ENCODE results near the gene MYL10.

The MYL10 gene

DNA sequence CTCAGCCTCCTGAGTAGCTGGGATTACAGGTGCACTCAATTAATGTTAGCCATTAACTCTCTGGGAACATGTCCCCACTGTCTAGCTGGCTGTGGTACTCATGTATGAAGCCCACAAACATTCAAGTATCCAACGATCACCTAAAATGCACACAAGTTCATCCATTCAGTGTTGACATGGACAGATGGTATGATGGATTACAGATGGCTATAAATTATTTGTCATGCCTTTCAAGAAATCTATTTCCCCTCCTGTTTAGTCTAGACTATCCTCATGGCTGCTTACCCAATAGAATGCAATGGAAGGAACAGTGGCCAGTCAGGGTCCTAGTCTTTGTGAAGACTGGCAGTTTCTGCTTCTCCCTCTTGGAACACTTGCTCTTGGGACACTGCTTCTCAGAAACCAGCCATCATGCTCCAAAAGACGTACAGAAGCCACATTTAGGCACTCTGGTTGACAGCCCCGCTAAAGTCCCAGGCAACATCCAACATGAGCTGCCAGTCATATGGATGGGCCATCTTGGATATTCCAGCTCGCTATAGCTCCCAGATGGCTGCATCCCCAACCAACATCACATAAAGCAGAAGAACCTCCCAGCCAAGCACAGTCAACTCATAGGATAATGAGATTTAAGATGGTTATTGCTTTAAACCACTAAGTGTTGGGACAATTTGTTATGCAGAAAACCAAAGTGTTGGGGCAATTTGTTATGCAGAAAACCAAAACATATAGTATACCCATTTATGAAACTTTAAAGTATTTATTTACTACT, 33.1 kb downstream of the MYL10 start:
- DNase-seq, result no peak

DNA sequence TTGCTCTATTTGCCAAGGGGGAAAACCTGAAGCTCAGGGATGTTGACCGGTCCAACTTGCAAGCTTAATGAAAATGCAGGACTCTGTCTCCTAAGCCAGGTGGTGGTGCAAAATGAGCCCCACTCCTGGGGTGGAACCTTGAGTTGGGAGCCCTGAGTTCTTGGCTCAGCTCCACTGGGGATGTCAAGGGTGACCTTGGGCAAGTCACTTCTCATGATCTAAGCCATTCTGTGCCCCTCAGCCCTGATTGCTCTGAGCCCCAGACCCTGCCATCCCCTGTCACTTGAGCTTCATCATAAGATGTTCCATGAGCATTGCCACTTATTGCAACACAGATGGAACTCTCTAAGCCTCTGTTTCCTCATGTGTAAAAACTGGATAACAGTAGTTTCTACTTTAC, 33.9 kb downstream of the MYL10 start:
- no peak for DNase-seq

DNA sequence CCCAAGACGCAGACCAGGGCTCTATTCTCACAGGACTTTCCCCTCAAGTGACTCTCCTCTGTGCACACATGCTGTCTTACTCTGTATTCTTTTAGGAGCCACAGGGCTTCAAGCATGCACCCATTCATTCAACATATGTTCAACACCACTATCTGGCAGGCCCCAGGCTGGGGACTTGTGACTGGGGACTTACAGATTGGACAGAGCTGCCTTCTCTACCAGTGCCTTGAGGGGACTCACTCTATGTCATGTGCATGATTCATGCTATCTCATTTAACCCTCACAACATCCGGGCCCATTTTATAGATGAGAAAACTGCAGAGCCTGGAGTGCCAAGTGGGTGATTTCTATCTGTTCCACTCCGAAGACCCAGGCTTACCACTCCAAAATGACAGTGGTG, 34.3 kb downstream of the MYL10 start:
- DNase-seq, result no peak

DNA sequence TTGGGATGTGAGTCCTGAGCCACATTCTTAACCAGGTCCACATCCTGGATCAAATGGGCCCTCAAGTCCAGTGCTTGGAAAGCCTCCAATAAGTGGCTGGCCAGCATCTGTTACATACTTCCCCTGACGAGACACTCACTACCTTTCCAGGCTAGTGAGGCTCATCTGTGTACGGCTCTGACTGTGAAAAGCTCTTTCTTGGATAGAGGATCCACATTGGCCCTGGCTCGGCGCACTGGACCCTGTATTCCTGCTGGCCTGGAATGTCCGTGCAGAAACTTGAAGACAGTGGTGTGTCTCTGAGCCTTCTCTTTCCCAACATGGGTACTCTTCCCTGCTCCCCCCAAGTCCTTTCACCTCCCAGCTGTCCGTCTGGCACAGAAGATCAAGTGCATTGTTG, 35.5 kb downstream of the MYL10 start:
- no peak for DNase-seq

DNA sequence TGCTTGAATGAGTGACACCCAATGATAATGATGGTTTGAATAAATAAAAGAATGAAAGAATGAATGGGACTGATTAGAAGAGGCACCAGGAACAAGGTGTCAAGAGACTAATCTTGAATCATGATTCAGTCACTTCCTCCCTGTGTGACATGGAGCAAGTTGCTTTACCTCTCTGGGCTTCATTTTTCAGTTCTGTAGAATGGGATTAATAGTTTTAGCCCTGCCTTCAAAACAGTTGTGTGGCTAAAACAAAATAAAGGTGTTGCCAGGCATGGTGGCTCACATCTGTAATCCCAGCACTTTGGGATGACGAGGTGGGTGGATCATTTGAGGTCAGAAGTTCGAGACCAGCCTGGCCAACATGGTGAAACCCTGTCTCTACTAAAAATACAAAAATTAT, 37.6 kb downstream of the MYL10 start:
- no peak for DNase-seq

DNA sequence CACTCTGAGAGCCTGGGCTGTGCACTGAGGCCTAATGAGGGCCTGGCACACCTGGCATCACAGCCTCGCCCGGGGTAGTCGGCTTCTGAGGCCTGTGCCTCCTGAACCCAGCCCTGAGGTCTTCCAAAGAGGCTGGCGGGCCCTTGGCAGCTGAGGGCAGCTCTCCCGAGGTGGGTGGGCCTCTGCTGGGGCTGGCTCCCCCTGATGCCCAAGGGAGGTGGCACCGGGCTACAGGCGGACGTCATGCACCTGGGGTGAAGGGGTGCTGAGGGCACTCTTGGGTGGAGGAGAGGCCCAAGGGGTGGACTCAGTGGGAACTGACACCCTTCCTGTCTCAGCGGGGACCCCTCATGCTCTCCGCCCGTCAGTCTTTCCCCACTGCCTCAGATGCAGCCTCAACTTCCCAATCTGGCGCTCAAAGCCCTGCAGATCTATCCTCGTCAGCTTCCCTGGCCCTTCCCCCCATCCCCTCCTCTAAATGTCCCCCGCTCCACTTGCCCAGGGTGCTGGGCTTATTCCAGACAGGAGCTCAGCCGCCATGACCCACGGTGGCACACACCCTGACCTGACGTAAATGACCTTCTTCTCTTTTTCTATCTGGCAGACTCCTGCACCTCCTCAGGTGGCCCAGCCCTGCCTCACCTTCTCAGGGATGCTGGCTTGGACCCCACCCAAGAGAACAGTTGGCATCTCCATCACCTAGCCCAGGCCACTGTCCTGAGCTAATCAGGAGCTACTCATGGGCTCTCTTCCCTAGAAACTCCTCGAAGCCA, 38.2 kb downstream of the MYL10 start:
- DNase-seq, result no peak

DNA sequence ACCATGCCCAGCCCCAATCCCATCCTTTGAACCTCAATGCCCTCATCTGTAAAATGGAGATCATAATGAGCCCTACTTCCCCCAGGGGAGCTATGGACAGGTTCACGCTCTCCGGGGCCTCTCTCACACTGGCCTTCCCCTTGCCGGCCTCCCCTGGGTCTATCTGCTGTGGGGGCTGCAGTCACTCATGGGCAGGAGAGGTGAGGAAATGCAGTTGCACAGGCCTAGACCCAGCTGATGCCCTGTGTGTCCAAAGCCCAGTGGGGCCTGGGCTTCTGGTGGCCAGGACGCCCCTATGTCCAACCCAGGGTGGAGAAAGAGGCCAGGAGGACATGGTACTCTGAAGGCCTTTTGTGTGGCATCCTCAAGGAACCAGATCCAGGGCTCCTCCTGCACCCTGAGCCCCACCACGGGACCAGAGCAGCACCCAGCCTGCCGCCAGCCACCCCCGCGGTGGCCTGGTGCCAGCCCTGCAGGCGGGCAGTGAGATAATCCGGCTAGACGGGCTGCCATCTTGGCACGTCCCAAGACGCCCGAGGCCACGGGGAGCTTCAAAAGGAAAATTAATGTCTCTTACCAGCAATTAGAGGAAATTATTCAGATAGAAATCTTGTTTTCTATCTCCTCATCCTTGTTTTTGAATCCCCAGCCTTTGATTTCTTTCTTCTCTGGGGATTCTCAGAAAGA, 39.0 kb downstream of the MYL10 start:
- no peak for DNase-seq

DNA sequence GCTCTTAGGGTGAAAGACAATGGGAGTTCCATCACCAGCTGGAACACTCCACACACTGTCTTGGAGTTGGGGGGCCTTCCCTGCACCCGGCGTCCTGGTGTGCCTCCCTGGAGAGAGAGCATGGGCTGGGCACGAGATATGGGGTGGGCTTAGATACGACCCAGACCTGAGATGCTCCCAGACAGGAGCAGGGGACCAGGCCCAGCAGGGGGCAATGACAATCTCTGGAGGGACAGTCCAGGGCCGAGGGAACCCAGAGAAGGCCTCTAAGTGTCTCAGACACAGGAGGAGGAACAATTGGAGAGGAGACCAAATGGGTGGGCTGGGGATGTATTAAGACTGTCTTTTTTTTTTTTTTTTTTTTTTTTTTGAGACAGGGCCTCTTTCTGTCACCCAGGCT, 40.0 kb downstream of the MYL10 start:
- no peak for DNase-seq

DNA sequence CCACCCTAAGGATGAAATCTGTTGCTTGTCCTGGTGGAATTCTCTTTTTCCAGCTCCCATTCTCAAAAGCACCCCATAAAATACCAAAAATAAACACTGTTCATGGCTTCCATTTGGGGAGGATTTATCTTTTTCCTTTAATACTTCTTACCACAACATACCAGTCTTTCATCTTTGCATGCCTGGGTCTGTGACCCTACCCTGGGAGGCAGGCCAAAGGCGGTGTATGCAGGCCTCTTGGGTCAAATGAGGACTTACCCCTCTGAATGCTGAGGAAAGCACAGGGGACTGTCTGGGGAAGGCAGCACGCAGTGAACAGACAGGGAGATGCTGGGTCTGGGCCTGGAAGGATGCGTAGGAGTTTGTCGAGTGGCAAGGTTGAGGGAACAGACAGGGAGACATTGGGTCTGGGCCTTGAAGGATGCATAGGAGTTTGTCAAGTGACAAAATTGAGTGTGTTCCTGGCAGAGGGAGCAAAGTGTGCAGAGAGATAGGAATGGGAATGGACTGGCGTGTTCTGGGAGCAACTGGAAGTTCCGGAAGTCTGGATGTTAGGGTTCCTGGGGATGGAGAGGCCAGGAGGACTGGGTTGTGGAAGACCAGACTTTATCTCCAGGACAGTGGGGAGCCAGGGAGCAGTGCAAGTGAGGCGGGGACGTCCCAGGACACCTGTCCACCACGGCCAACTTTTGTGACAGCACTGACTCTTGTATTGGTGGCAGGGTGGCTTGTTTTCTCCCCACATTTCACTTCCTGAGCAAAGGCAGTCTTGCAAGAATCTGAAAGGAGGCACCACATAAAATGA, 40.8 kb downstream of the MYL10 start:
- no peak for DNase-seq

DNA sequence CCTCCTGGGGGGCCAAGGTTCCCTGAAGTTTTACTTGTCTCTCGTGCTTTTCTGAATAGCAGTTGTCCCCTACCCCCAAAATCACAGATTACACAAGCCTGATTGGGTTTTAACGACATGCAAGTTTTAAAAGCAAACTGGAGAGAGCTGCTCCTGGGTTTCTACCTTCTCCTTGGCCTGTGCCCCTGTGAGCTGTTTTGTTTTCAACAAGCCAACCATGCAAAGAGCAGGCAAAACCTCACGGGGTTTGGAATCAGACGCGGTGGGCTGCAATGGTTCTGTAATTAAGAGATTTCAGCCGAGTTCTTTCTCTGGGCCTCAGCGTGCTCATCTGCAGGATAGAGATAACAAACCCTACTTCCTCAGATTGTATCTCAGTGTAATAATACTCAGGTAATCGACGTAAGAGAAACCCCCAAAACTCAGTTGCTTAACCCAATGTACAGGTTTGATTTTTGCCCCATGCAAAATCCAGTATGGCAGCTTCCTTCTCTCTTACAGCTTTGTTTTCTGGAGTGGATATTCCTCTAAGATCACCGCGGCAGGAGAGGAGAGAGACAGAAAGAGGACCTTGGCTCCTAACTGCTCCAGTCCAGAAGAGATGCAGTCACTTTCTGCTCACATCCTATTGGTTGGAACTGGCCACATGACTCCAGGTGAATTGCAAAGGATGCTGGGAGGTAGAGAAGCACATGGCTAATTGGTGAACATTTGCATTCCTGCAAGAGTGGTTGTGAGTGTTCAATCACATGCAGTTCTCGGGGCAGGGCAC, 42.0 kb downstream of the MYL10 start:
- DNase-seq, result no peak

DNA sequence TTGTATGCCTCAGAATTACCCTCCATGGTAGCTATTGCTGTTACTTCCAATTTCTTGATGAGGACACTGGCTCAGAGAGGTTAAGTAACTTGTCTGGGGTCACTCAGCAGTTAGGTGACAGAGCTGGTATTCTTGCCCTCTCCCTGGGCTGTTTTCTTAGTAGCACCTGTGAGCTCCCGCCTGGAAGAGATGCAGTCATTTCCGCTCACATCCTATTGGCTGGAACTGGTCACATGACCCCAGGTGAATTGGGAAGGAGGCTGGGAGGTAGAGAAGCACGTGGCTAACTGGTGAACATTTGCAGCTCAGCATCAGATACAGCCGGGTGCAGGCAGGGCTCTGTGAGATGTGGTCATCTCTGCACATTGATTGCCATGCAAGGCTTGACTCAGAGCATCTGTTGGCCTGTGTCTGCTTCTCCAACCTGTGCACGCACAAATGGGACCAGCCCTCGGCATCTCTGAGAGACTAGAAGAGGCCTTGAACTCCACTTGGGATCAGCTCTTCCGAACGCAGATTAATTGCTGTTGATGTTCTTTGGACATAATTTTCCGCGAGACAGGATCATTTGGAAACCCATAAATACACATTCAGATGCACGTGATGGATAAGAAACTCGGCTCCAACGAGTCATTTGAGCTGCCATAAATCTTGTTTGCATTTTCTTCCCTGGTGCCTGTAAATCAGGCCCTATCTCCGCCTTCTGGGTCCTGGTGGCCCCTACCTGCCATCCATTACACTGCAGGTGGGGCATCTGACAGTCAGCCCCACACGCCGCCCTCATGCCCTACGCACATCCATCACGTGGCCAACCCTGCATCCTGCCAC, 42.8 kb downstream of the MYL10 start:
- no peak for DNase-seq

DNA sequence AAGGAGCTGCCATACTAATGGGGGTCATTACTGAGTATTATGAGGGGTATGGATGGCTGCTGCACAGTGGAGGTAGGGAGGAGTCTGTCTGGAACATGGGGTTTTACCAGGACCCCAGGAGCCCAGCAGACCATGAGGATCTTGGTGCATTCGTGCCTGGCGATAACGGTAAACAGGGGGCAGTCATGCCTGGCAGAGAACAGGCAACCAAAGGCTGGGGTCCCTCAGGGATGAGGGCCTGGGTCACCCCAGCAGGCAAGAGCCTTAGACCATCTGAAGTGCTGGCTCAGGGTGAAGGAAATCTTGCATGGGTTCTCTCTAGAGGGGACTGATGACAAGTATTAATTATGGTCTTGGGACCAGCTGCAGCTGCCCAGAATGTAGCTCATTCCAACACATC, 46.1 kb downstream of the MYL10 start:
- no peak for DNase-seq

DNA sequence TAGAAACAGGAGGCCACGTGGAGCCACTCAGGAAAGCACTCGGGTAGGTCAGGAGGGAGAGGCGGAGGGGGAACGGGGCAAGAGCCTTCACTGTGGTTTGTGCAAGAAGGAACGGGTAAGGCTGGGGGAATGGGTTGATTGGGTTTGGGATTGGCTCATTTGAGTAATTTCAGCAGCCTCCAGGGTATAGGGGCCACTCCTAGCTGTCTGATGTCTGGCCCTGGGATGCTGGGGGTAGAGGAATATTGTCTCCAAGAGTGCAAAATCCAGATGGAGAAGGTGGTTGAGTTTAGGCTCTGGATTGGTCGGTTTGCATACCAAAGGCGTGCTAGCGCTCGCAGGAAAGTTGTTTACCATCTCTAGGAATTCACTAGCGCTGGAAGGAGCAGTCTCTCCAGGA, 47.2 kb downstream of the MYL10 start:
- no peak for DNase-seq

DNA sequence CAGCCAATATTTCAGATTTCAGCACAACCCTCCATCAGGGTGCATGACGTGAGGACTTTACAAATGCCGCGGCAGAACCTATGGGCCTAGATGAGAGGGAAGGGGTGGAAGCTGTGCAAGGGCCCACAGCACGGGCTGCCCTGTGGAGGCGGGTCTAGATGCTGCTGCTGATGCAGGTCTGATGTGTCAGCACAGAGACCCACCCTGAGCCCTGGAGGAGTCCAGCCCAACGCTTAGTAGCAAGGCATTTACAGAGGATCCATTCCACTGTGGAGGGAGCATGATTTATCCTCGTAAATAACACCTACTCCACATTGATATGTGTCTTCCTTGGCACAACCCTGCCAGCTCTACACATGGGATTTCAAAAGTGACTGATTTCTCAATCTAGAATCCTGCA, 48.5 kb downstream of the MYL10 start:
- DNase-seq, result no peak

DNA sequence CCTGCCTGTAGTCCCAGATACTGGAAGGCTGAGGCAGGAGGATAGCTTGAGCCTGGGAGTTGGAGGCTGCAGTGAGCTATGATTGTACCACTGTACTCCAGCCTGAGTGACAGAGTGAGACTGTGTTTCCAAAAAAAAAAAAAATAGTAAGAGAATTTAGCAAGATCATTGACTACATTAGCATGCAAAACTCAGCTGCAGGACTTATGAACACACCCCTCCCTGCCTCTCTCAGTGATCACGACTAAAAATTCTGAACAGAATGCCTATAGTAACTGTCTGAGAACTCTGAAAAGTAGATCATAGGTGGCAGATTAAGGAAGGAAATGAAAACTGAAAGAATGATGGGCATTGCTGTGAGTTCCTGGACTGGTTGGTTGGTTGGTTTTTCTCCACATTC, 50.5 kb downstream of the MYL10 start:
- no peak for DNase-seq

DNA sequence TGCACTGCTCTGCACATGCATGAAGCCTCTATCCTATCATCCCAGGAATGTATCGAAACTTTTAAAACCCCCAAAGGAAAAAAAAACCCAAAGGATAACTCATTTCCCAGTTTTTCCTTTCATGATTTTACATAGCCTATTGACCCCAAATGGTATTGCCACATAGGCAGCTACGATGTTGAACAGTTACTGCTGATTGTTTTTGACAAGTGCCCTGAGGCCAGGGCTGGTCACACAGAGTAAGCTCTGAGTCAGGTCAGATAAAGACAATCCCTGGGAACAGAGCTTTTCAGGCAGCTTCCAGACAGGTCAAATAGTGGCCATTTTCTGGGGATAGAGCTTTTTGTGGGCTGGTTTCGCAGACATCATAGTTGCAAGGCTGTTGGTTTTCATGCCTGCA, 52.1 kb downstream of the MYL10 start:
- no peak for DNase-seq

DNA sequence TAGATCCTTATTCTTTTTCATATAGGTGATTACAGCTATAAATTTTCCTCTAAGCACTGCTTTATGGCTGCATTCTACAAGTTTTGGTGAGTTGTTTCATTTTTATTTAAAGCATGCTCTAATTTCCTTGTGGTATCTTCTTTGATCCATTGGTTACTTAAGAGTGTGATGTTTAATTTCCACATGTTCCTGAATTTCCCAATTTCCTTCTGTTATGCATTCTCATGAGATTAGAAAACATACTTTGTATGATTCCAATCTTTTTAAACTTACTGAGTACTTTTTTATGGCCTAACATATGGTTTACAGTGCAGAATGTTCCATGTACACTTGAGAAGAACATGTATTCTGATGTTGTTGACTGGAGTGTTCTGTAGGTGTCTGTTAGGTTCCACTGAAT, 53.4 kb downstream of the MYL10 start:
- peak in 1 of 2 donors; percentile 40 for DNase-seq

DNA sequence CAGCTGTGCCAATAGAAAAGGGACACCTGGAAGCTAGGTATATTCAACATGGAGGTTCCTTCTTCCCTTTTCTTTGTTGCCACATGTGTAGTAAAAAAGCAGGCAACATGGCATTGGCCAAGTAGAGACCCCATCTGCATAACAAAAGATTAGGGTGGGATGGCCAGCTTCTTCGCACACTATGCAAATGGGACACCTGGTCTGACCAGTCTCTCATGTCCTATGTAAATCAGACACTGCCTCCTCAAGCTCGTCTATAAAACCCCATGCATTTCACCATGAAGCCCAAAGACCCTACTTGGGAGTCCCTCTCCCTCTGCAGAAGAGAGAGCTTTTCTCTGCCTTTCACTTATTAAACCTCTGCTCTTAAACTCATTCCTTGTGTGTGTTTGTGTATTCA, 53.9 kb downstream of the MYL10 start:
- DNase-seq, result no peak

DNA sequence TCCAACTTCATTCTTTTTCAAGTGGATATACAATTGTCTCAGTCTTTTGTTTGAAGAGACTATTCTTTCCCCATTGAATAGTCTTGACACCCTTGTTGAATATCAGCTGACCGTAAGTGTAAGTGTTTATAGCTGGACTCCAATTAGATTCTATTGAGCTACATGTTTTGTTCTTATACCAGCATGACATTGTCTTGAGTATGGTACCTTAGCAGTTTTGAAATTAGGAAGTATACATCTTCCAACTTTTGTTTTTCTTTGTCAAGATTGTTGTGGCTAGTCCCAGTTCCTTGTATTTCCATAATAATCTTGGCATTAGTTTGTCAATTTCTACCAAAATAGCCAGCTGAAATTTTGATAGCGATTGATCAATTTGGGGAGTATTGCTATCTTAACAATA, 56.9 kb downstream of the MYL10 start:
- DNase-seq, result no peak

DNA sequence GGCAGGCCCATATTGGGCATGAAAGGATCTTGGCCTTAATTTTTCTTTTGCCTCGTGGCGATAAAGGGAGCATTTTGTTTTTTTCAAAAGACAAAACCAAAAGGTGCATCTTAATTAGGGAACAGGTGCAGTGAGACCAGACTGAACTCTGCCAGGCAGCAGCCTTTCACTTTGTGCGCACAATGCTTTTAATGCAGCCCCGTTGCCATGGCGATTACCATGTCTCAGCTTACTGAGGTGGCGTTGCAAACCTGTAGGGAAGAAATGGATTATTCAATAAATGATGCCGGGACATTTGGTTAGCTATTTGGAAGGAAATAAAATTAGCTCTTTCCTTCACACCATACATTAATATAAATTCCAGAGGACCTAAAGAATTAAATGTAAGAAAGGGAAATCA, 61.9 kb downstream of the MYL10 start:
- no peak for DNase-seq

DNA sequence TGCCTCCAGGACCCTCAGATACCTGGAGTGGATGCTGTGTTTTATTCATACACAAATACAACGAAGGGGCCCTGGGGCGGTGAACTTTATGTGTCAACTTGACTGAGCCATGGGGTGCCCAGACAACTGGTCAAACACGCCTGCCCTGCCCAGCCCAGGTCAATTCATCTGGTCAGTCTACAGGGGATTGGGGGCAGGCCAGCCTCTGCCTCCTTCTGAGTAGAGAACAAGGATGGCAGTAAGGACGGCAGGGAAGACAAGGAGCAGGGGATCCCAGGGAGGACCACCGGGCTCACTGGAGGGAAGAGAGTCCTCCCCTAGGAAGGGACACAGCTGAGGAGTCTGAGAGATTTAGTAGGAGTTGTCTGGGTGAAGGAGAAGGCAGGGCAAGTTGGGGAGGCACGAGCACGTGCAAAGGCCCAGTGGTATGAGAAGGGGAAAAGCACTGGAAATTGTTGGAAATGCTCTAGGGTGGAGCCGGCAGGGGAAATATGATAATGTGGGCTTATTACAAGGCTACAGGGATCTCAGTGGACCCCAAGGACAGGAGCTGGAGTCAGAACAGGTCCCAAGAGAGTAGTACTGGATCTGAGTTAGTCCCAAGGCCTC, 63.4 kb downstream of the MYL10 start:
- DNase-seq, result no peak

All from inflammatory macrophage (primary cell).